ENCODE measurements around the gene XPR1. TPM values are rescaled to one million over a fixed set of nuclear protein-coding genes. Genes with fewer than 3 reads are reported as not detected.
"Not testable (repeated sequence)": the region's sequence is repeated elsewhere in the genome, so short reads cannot be mapped to it uniquely, and the experiment has no call there.

The XPR1 gene
- total RNA-seq, 1 donor from 2014 or later = 24.7 TPM

- Mint-ChIP-seq H3K27me3 (no peaks in the 10 kb centered on the region), H3K36me3 (ENCODE audit: low read depth) (peaks cover 22% of the 10 kb centered on the region), H3K4me1 (peaks cover 8% of the 10 kb centered on the region), H3K9me3 (no peaks in the 10 kb centered on the region), H3K4me3 (no peak overlapping the region), H3K27ac (no peak overlapping the region)
- intact Hi-C loops (cut with micrococcal nuclease) = no loop called here
- DNase-seq = no peak
Measured at GRCh38 chr1:180802813-180803212, 171.0 kb downstream of the XPR1 start.

DNA sequence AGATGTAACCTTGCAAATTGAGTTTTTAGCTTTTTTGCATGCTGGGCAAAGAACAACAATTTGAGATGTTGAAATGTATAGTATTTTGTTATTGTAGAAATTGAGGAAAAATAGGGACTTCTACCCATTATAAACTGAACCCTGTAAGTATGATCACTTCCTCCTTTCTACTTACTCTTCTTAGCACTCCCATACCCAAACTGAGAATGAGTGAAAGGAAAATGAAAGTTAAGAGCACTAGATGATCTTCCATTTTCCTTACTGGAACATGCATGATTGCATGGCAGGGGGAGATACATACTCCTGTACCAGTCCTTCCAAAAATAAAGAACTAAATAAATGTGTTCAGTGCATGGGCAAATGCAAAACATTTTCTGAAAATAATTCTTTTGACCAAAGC lies 173.5 kb downstream of the XPR1 start:
- Mint-ChIP-seq H3K27me3 (no peaks in the 10 kb centered on the region), H3K4me1 (peaks cover 8% of the 10 kb centered on the region), H3K4me3 (no peak overlapping the region), H3K9me3 (no peaks in the 10 kb centered on the region), H3K36me3 (ENCODE audit: low read depth) (peaks cover 22% of the 10 kb centered on the region), H3K27ac (no peak overlapping the region)
- intact Hi-C loops (cut with micrococcal nuclease) = no loop called here
- no peak for DNase-seq

GRCh38 chr1:180811298-180811697 lies 179.5 kb downstream of the XPR1 start:
- H3K36me3 Mint-ChIP-seq (ENCODE audit: low read depth) = peaks cover 22% of the 10 kb centered on the region
- no peaks in the 10 kb centered on the region for H3K9me3 Mint-ChIP-seq
- no peak for DNase-seq
- no peak overlapping the region for H3K4me3 Mint-ChIP-seq
- no peaks in the 10 kb centered on the region for H3K27me3 Mint-ChIP-seq
- no peak overlapping the region for H3K27ac Mint-ChIP-seq
- intact Hi-C loops (cut with micrococcal nuclease) = no loop called here
- peaks cover 1% of the 10 kb centered on the region for H3K4me1 Mint-ChIP-seq

DNA sequence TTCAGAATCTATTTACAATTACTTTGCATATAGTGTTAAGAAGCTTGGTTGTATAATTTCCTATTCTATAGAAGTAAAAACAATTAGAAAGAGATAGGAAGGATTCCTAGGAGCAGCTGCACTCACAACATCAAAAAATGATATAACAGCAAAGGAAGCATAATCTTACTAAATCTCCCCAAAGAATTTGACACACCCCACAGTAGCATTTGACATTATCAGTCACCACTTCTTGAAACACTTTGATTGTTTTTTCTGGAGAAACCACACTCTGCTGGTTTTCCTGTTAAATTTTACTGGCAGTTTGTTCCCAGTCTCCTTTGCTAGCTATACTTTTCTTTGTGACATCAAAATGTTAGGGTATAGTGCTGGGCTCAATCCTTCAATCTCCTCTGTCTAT lies 180.1 kb downstream of the XPR1 start:
- H3K4me3 Mint-ChIP-seq = no peak overlapping the region
- no peak for DNase-seq
- peaks cover 18% of the 10 kb centered on the region for H3K36me3 Mint-ChIP-seq (ENCODE audit: low read depth)
- intact Hi-C loops (cut with micrococcal nuclease) = no loop called here
- H3K27ac Mint-ChIP-seq = no peak overlapping the region
- H3K4me1 Mint-ChIP-seq = peaks cover 1% of the 10 kb centered on the region
- H3K27me3 Mint-ChIP-seq = no peaks in the 10 kb centered on the region
- no peaks in the 10 kb centered on the region for H3K9me3 Mint-ChIP-seq

DNA sequence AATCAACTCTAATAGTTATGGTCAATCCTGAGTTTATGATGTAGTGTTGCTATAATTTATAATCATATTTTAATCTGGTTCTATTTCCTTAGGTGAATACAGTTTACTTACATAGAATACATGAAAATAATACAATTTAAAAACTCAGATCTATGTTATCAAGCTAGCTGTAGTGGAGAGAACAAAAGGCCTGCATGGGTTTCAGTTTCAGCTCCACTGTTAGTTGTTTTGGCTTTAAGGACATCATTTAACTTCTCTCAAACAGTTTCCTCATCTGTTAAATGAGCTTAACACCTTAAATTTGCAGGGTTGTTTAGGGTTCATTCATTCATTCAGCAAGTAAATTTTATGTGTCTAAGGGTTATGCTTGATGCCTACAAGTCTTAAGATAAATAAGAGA lies 182.4 kb downstream of the XPR1 start:
- Mint-ChIP-seq H3K27me3 (no peaks in the 10 kb centered on the region), H3K9me3 (no peaks in the 10 kb centered on the region), H3K4me3 (no peak overlapping the region), H3K36me3 (ENCODE audit: low read depth) (peaks cover 16% of the 10 kb centered on the region), H3K4me1 (peaks cover 1% of the 10 kb centered on the region), H3K27ac (no peak overlapping the region)
- DNase-seq = no peak
- intact Hi-C loops (cut with micrococcal nuclease) = no loop called here

DNA sequence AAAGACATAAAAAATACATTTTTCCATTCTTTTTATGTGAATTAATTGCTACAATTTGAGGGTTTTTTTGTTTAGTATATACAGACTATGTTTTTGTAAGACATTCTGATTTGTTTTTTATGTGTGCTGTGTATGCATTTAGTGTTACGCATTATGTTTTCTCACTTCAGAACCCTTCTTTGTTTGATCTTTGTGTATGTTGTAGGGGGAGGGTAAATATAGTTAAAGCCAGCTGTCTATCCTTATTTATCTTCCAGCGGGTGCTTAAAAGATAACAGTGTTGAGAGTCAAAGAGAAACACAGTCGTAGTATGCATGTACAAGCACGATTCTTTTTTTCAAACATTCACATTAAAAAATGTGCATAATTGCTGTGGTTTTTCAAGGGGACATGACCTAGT lies 183.4 kb downstream of the XPR1 start:
- Mint-ChIP-seq H3K4me3 (no peak overlapping the region), H3K9me3 (no peaks in the 10 kb centered on the region), H3K4me1 (peaks cover 1% of the 10 kb centered on the region), H3K27me3 (no peaks in the 10 kb centered on the region), H3K27ac (no peak overlapping the region), H3K36me3 (ENCODE audit: low read depth) (peaks cover 16% of the 10 kb centered on the region)
- DNase-seq = no peak
- intact Hi-C loops (cut with micrococcal nuclease) = no loop called here

DNA sequence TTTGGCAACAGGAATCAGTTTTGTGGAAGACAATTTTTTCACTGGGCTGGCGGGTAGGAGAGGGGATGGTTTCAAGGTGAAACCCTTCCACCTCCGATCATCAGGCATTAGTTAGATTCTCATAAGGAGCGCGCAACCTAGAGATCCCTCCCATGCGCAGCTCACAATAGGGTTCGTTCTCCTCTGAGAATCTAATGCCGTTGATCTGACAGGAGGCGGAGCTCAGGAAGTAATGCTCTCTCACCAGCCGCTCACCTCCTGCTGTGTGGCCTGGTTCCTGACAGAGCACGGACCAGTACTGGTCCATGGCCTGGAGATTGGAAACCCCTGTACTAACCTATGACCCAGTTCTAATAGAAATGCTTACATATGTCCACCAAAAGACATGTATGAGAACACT lies 184.3 kb downstream of the XPR1 start:
- no peak overlapping the region for H3K27ac Mint-ChIP-seq
- H3K36me3 Mint-ChIP-seq (ENCODE audit: low read depth) = peaks cover 20% of the 10 kb centered on the region
- no peaks in the 10 kb centered on the region for H3K9me3 Mint-ChIP-seq
- H3K27me3 Mint-ChIP-seq = no peaks in the 10 kb centered on the region
- no peak for DNase-seq
- intact Hi-C loops (cut with micrococcal nuclease) = no loop called here
- H3K4me3 Mint-ChIP-seq = no peak overlapping the region
- H3K4me1 Mint-ChIP-seq = peaks cover 1% of the 10 kb centered on the region

DNA sequence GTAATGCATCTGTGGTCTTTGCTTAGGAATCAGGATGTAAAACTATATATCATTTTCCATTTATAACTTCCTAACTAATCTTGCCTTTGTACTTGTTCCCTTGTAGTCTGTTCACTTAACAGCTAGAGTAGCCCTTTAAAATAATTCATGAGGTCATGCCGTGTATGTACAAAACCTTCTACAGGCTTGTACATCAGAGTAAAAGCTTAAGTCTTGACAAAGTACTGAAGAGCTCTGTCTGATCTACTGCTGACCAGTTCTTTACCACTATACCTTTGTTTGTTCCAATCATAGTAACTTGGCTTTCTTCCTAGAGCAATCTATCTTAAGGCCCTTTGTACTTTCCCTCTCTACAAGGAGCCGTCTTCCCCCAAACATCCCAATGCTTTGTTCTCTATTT lies 190.1 kb downstream of the XPR1 start:
- H3K4me3 Mint-ChIP-seq = no peak overlapping the region
- H3K27me3 Mint-ChIP-seq = no peaks in the 10 kb centered on the region
- intact Hi-C loops (cut with micrococcal nuclease) = no loop called here
- peaks cover 9% of the 10 kb centered on the region for H3K36me3 Mint-ChIP-seq (ENCODE audit: low read depth)
- DNase-seq = no peak
- H3K4me1 Mint-ChIP-seq = no peaks in the 10 kb centered on the region
- H3K9me3 Mint-ChIP-seq = no peaks in the 10 kb centered on the region
- no peak overlapping the region for H3K27ac Mint-ChIP-seq

- H3K36me3 Mint-ChIP-seq (ENCODE audit: low read depth) = peaks cover 45% of the 10 kb centered on the region
- H3K27me3 Mint-ChIP-seq; H3K27ac Mint-ChIP-seq; DNase-seq; intact Hi-C loops (cut with micrococcal nuclease); H3K4me1 Mint-ChIP-seq; H3K4me3 Mint-ChIP-seq: not testable (repeated sequence)
- H3K9me3 Mint-ChIP-seq = peaks cover 18% of the 10 kb centered on the region
Measured at GRCh38 chr1:180831507-180831906, 199.7 kb downstream of the XPR1 start.

GRCh38 chr1:180833180-180833579 lies 201.4 kb downstream of the XPR1 start:
- intact Hi-C loops (cut with micrococcal nuclease); H3K4me1 Mint-ChIP-seq; H3K27ac Mint-ChIP-seq; H3K27me3 Mint-ChIP-seq; H3K4me3 Mint-ChIP-seq; DNase-seq: not testable (repeated sequence)
- peaks cover 53% of the 10 kb centered on the region for H3K36me3 Mint-ChIP-seq (ENCODE audit: low read depth)
- peaks cover 18% of the 10 kb centered on the region for H3K9me3 Mint-ChIP-seq

- DNase-seq = no peak
- Mint-ChIP-seq H3K9me3 (peaks cover 18% of the 10 kb centered on the region), H3K4me1 (peaks cover 10% of the 10 kb centered on the region), H3K4me3 (no peak overlapping the region), H3K27me3 (no peaks in the 10 kb centered on the region), H3K27ac (no peak overlapping the region), H3K36me3 (ENCODE audit: low read depth) (peaks cover 51% of the 10 kb centered on the region)
- intact Hi-C loops (cut with micrococcal nuclease) = no loop called here
Measured at GRCh38 chr1:180836449-180836848, 204.6 kb downstream of the XPR1 start.

DNA sequence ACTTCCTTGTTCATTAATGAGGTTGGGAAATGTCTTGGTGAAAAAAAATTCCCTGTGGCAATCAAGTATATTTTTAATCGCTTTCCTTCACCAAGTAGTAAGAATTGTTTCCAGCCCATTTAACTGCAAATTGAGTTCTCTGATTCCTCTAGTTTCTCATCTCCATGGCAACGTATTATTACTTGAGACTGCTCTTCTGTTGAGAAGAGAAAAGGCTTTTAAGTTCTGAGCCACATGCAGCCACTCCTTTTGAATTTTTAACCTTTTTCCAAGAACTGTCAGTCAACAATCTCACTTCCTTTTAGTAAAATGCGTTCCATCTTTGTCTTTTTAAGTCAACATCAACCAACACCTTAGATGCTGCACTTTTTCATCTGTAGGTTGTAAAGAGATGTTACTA lies 205.2 kb downstream of the XPR1 start:
- Mint-ChIP-seq H3K4me3 (no peak overlapping the region), H3K36me3 (ENCODE audit: low read depth) (peaks cover 45% of the 10 kb centered on the region), H3K4me1 (peaks cover 10% of the 10 kb centered on the region), H3K27ac (no peak overlapping the region), H3K9me3 (peaks cover 17% of the 10 kb centered on the region), H3K27me3 (no peaks in the 10 kb centered on the region)
- DNase-seq = peak; percentile 62
- intact Hi-C loops (cut with micrococcal nuclease) = no loop called here

- Mint-ChIP-seq H3K4me3 (no peak overlapping the region), H3K27ac (no peak overlapping the region), H3K27me3 (no peaks in the 10 kb centered on the region), H3K36me3 (ENCODE audit: low read depth) (peaks cover 32% of the 10 kb centered on the region), H3K9me3 (peaks cover 4% of the 10 kb centered on the region), H3K4me1 (peaks cover 10% of the 10 kb centered on the region)
- intact Hi-C loops (cut with micrococcal nuclease) = no loop called here
- DNase-seq = no peak
Measured at GRCh38 chr1:180838535-180838934, 206.7 kb downstream of the XPR1 start.

GRCh38 chr1:180839547-180839946 lies 207.7 kb downstream of the XPR1 start:
- Mint-ChIP-seq H3K36me3 (ENCODE audit: low read depth) (peaks cover 26% of the 10 kb centered on the region), H3K27ac (no peak overlapping the region), H3K4me1 (peaks cover 10% of the 10 kb centered on the region), H3K27me3 (no peaks in the 10 kb centered on the region), H3K4me3 (no peak overlapping the region), H3K9me3 (peaks cover 4% of the 10 kb centered on the region)
- DNase-seq = no peak
- intact Hi-C loops (cut with micrococcal nuclease) = no loop called here

- no peaks in the 10 kb centered on the region for H3K27me3 Mint-ChIP-seq
- intact Hi-C loops (cut with micrococcal nuclease) = no loop called here
- no peak for DNase-seq
- no peaks in the 10 kb centered on the region for H3K9me3 Mint-ChIP-seq
- H3K4me1 Mint-ChIP-seq = peaks cover 9% of the 10 kb centered on the region
- H3K27ac Mint-ChIP-seq = no peak overlapping the region
- H3K4me3 Mint-ChIP-seq = no peak overlapping the region
- peaks cover 13% of the 10 kb centered on the region for H3K36me3 Mint-ChIP-seq (ENCODE audit: low read depth)
Measured at GRCh38 chr1:180841415-180841814, 209.6 kb downstream of the XPR1 start.
